Thyroid gland (tissue), 4 donors: Measurements from ENCODE around the gene DMRTB1. TPM values are rescaled to one million over a fixed set of nuclear protein-coding genes. Genes with fewer than 3 reads are reported as not detected.

Experiments
- DNase-seq, 2 donors: peaks; one replicate each; pipeline ENCODE4 v3.0.0-alpha.2; 2019
- H3K27ac ChIP-seq, 3 donors: fragments of 200-600 bp; sonication (generic); 1 replicate in 2 of 3; 2 replicates in 1 of 3; pipeline ENCODE4 v1.5.1; 2016 to 2019; ENCODE audit warnings: mild to moderate bottlenecking in 1 of 3, moderate library complexity in 1 of 3
- H3K27me3 ChIP-seq: fragments of 200-600 bp; sonication (generic); one replicate; pipeline ENCODE4 v1.5.1; 2019
- H3K36me3 ChIP-seq, 2 donors: fragments of 200-600 bp; sonication (generic); one replicate each; pipeline ENCODE4 v1.5.1; 2016 to 2019
- H3K4me1 ChIP-seq, 2 donors: fragments of 200-600 bp; sonication (generic); one replicate each; pipeline ENCODE4 v1.5.1; 2017 to 2019
- H3K4me3 ChIP-seq, 3 donors: fragments of 200-600 bp; sonication (generic); replicated peaks in 1 of 3; 1 replicate in 2 of 3; 2 replicates in 1 of 3; pipeline ENCODE4 v1.5.1; 2016; ENCODE audit warnings: mild to moderate bottlenecking in 1 of 3
- H3K9me3 ChIP-seq: fragments of 200-600 bp; sonication (generic); one replicate; pipeline ENCODE4 v1.5.1; 2017
- CTCF ChIP-seq, 6 experiments: fragments of 200-600 bp in 3 of 6; fragments of 450-650 bp in 3 of 6; sonication (generic) in 3 of 6; IDR thresholded peaks; one replicate each; pipeline ENCODE4 v1.5.1; 2016 to 2019; ENCODE audit warnings: antibody characterized with exemption in 6 of 6, mild to moderate bottlenecking in 2 of 6, inconsistent platforms in 1 of 6, moderate library complexity in 1 of 6
- POLR2A ChIP-seq, 2 donors: fragments of 450-650 bp; IDR thresholded peaks; one replicate each; pipeline ENCODE4 v1.6.1; 2017; ENCODE audit warnings: antibody characterized with exemption in 2 of 2, mild to moderate bottlenecking in 2 of 2, moderate library complexity in 1 of 2
- WGBS, 2 donors: methylation state at CpG; one replicate each; pipeline ENCODE4 v1.1.5; 2017; 5-methylcytosine and 5-hydroxymethylcytosine counted together
- intact Hi-C: fragments of 100-400 bp; cut with DNase I; formaldehyde crosslinking; loops from one replicate; pipeline ENCODE4 v1.15.1; 2023
- total RNA-seq, 4 donors: library from RNA; depleted of rRNA; stranded (reverse); fragments of >200 nt; gene quantifications; one replicate each; pipeline ENCODE4 v1.2.3, GENCODE V29; 2016

Gene DMRTB1
- under 1 TPM in 1 of 4 donors, not detected in 3; 0.27 TPM for total RNA-seq

- H3K9me3 ChIP-seq = no peaks in the 10 kb centered on the region
- no peak for TF ChIP-seq POLR2A (IDR thresholded peaks at IDR 0.05)
- TF ChIP-seq CTCF (IDR thresholded peaks at IDR 0.05) = no peak
- H3K27ac ChIP-seq = no peak within 1 kb of the TSS
- H3K4me3 ChIP-seq = no peak within 1 kb of the TSS
- WGBS, 2 donors = 95 to 96% methylated on average over 21 to 38 of the region's 82 CpGs
- intact Hi-C loops = no loop called here
- DNase-seq = no peak
- H3K27me3 ChIP-seq = no peaks in the 10 kb centered on the region
- H3K4me1 ChIP-seq = no peaks in the 10 kb centered on the region
- no peaks in the 10 kb centered on the region for H3K36me3 ChIP-seq
Observed at GRCh38 chr1:53459321-53460175, at the start of gene DMRTB1. DMRTB1 (plus strand) TSS chr1:53459399; CDS start chr1:53459454, 55 bp downstream.

GRCh38 chr1:53409695-53410094, 49.5 kb upstream of the DMRTB1 start:
- no peaks in the 10 kb centered on the region for H3K27me3 ChIP-seq
- H3K4me3 ChIP-seq = no peak overlapping the region
- TF ChIP-seq CTCF (IDR thresholded peaks at IDR 0.05) = no peak
- no peak for TF ChIP-seq POLR2A (IDR thresholded peaks at IDR 0.05)
- H3K9me3 ChIP-seq = no peaks in the 10 kb centered on the region
- no peak overlapping the region for H3K27ac ChIP-seq
- H3K36me3 ChIP-seq = no peaks in the 10 kb centered on the region
- WGBS, 2 donors = 86% methylated on average over 6 of the region's 6 CpGs; no CpG with 5 or more reads in 1 of the 2 donors
- H3K4me1 ChIP-seq = peaks cover 14 to 31% of the 10 kb centered on the region in 2 donors
- intact Hi-C loops = no loop called here
- DNase-seq = no peak

GRCh38 chr1:53410100-53410541, 49.1 kb upstream of the DMRTB1 start:
- H3K36me3 ChIP-seq = no peaks in the 10 kb centered on the region
- WGBS, 2 donors = 62 to 75% methylated on average over 11 of the region's 12 CpGs
- TF ChIP-seq CTCF (IDR thresholded peaks at IDR 0.05) (no peak), POLR2A (IDR thresholded peaks at IDR 0.05) (no peak)
- no peak overlapping the region for H3K27ac ChIP-seq
- no peaks in the 10 kb centered on the region for H3K9me3 ChIP-seq
- H3K27me3 ChIP-seq = no peaks in the 10 kb centered on the region
- DNase-seq = no peak
- H3K4me1 ChIP-seq = peaks cover 14 to 27% of the 10 kb centered on the region in 2 donors
- intact Hi-C loops = no loop called here
- H3K4me3 ChIP-seq = no peak overlapping the region

- H3K27me3 ChIP-seq = no peaks in the 10 kb centered on the region
- no peak overlapping the region for H3K27ac ChIP-seq
- H3K4me1 ChIP-seq = peaks cover 14 to 31% of the 10 kb centered on the region in 2 donors
- TF ChIP-seq POLR2A (IDR thresholded peaks at IDR 0.05) (no peak), CTCF (IDR thresholded peaks at IDR 0.05) (no peak)
- H3K36me3 ChIP-seq = no peaks in the 10 kb centered on the region
- H3K9me3 ChIP-seq = no peaks in the 10 kb centered on the region
- H3K4me3 ChIP-seq = no peak overlapping the region
- no peak for DNase-seq
- intact Hi-C loops = no loop called here
- 89% methylated on average over 8 of the region's 8 CpGs for WGBS, 2 donors
Observed at GRCh38 chr1:53410701-53411100, 48.5 kb upstream of the DMRTB1 start.

- TF ChIP-seq CTCF (IDR thresholded peaks at IDR 0.05) (no peak), POLR2A (IDR thresholded peaks at IDR 0.05) (no peak)
- Histone ChIP-seq H3K36me3 (no peaks in the 10 kb centered on the region), H3K4me3 (no peak overlapping the region), H3K27ac (no peak overlapping the region), H3K27me3 (no peaks in the 10 kb centered on the region), H3K9me3 (no peaks in the 10 kb centered on the region), H3K4me1 (peaks cover 19 to 39% of the 10 kb centered on the region in 2 donors)
- DNase-seq = no peak
- WGBS, 2 donors = 92 to 95% methylated on average over 5 of the region's 5 CpGs
- intact Hi-C loops = no loop called here
Observed at GRCh38 chr1:53411541-53412152, 47.6 kb upstream of the DMRTB1 start.
